CD4-positive, alpha-beta T cell treated with Interleukin-2 at 100 ng/mL for 4 hours (primary cell): ENCODE results near the gene GDF7.

Experiments
- DNase-seq: peaks from one replicate; pipeline ENCODE4 v3.0.0-alpha.2; 2020; ENCODE audit warnings: low spot score

The GDF7 gene

DNA sequence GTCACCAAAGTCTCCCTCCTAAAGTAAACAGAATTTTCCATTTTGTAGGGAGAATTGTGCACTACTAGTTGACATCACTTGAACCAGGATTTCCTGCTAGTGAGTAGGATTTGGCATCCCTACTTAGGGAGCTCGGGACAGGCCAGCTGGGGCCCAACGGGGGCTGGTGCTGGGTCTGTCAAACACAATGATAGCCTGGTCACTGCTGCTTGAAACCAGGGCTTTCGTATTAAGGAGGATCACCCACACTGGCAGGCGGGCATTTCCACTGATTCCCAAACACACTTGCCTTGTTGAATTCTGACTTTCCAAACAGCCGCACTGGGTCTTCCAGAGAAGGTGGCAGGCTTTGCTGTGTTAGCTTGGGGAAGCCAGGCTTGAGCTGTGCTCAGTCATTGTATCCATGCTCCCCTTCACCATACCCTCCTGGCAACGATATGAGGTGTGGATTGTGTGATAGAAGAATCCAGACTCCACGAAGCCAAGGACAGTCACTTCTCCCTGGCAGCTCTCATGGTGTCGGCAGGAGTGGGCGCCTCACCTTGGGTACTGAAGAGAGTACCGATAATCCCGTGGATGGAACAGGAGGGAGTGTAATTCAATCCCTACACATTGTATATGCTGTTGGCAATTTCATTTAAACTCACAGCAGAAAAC, 7.5 kb downstream of the GDF7 start:
- no peak for DNase-seq

DNA sequence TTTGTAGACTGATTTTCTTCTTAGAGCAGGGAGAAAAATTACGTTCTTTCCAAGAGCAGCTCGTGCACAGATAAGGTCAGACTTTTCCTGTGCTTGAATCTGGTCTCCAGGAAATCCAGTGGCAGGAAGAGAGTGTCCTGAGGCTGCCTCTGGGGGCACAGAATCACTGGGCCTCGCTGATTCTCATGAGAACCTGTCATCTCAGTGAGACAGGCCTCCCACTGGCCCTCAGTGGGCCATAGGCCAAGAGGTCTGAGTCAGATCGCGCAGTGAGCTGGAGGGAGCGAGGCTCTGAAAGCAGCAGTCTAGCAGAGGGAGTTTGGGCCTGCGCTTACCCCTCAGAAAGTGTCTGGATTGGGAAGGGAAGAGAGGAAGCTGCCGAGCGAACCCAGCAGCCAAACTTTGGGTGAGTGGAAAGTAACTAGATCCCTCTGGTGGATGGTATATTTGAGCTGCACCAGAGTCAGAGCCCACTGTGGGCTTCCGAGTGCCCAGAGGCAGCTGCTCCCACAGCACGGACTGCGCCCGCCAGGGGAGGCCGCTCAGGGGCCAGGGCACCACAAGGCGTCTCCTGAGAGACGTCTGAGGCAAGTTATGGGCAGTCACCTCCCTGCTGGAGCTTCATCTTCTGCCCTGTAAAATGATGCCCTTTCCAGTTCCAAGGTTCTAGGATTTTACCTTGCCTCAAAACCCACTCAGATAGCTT, 8.2 kb downstream of the GDF7 start:
- DNase-seq, result no peak

DNA sequence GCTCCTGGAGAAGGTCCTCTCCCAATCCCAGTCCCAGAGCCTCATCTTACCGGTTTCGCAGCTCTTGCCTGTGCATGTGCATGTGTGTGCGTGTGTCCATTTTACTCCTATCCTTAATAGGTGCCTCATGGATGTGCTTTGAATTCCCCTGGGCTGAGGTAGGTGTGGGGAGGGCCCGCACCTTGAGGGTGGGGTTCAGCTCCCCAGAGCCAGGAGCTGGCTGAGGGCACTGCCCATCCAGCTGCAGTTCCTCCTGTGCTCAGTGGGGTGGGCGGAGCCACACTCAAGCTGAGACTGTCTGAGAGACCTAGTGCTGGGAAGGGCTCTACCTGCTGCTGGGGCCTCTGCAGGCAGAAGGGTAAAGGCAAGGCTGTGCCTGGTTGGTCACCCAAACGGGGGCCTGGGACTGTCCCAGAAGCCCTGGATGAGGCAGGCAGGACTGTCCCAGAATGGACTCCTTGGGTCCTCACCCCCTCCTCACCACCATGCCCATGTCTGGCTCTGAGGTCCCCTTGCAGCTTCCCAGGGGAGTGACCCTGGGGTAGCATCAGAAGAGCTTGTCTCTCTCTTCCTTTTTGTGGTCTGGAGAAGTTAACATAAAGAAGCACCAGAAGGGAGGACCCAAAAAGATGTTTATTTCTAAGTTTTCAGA, 8.9 kb downstream of the GDF7 start:
- DNase-seq, result no peak

DNA sequence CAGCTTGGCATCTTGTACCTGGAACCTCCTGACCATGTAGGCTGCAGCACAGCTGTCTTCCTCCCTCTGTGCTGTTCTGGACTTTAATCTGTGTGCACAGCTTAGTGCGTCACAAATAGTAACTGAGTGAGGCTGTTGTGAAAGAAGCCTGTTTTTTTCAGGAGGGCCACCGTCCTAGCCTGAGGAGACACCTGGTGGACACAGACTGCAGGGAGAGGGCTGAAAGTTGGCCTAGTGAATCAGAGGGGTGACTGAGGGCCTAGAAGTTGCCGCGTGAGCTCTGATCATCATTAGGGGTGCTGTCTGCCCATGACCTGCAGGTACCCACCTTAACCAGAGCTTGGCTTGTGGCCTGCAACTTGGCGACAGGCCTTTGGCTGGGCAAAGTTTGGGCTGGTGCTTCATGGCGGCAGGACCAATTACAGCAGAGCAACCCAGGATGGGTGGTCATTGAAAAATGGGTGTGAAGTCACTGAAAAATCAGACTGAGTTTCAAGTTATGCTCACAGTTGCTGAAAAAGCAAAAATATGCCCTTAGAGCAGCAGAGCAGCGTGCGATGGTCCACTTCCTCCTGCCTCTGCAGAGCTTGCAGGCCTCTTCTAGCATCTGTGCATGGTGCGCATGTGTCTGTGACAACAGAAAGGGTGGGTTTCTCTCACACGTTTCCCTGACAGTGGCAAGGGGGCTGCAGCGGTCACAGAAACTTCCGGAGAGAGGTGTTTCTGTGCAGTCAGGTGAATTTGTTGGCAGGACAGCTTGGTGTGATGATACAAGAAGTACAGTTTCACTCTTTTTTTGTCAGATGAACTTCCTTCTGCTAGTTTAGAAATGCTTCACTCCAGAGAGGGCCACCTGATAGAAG, 9.6 kb downstream of the GDF7 start:
- DNase-seq, result no peak

DNA sequence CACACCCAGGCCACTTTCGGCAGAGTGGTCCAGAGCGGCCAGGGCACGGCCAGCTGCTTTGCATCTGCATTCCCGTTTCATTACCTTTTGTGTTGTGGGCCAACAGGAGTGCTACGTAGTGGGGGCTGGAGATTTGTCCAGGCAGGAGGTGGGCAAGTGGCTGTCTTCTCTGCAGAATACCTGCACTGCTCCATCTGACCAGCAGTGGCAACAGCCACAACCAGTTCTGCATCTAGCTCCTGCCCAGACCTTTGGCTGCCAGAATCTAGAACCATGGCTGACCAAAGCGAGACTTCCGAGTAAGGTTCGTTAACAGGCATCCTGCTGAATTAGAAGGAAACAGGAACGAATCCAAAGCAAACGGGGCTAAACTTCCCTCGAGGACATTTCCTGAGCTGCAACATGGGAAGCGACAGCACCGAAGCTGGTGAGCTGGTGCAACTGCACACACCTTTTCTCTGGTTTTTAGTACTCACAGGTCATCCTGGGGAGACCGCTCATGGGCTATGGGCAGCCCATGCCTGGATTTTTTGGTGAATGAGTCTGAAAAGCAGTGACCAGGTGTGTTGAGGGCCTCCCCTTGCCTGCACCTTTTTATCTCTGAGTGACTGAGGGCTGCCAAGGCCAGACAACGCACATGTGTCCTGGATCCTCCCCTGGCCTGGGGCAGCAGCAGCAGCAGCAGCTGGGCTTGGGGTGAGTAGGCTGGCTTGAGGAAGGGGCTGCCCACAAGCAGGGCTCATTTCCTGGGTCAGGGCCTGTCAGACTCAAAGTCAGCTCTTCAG, 10.5 kb downstream of the GDF7 start:
- no peak for DNase-seq

DNA sequence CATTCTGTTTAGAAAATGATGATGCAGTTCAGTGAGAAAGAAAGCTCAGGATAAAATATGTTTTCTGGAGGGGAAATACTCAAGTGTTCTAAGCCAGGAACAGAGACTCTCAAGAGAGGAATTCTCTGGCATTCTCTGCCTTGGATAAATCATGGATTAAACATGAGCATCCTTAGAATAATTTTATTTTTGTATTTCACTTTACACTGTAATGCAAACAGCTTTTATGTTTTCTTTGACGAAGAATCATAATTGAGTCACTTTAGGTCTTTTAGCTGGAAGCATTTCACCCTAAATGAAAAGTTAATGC, 11.1 kb downstream of the GDF7 start:
- DNase-seq, result no peak

DNA sequence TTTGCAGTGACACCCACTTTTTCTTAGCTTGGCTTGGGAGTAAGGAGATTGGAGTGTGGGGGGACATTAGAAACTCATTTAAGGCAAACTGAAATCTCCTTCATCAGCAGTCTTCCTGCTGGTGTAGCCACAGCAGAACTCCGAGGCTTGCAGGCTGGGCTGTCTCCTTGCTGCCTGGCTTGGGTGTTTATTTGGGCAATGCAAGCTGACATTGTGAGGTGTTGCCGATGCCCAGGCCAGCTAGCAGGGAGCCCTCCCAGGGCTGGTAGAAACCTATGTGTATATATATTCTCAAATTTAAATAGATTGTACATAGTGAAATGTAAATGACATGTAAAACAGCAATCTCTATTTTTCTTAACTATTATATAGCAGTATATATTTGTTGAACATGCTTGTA, 11.8 kb downstream of the GDF7 start:
- DNase-seq, result no peak

DNA sequence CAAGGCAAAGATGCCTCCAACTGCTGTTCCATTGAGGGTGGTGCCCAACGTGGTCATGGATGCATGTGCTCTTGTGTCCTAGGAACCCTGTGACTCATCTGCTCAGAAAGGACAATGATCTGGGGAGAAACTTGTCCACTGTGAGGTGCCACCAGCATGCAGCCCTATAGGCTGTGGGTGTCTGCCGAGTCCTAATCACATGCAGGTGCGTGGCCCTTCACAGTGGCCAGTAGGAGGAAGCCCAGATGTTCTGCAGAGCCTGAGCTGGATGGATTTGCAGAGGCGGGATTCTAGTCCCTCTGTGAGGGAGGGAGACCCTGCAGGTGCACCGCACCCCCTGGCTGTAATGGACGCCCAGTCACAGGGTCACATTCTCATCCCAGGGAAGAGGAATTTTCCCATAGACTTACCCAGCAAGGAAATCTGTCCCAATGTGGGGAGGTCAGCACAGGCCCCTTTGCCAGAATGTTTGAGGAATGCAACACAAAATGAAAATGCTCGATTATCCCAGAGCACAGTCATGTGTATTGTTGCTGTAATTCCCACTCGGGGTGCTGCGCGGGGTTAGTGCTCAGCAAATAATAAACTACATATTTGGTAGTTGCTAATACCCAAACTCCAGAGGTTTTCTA, 13.9 kb downstream of the GDF7 start:
- DNase-seq, result no peak

DNA sequence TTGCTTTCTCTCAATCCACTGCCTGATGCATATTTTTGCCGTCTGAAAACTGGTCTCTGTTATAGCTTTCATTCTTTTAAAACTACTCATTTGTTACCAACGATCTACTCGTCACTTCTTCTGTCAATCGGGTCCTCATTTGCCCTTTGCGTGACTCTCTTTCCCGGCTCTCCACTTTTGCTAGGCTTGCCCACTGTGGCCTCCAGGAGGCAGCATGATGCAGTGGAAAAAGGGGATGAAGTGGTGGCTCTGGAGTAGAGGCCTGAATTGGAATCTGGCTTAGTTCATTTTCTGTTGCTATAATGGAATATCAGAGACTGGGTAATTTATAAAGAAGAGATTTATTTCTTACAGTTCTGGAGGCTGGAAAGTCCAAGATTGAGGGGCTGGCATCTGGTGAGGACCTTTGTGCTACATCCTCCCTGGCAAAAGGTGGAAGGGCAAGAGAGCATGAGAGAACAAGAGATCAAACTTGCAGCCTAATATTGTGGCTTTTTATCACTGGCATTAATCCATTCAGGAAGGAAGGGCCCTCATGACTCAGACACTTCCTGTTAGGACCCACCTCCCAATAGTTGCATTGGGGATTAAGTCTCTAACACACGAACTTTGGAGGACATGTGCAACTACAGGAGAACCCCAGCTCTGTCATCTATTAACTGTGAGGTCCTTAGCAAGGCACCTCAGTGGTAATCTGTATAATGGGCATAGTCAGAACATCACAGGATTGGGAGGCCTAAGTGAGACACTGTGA, 15.4 kb downstream of the GDF7 start:
- DNase-seq, result no peak

DNA sequence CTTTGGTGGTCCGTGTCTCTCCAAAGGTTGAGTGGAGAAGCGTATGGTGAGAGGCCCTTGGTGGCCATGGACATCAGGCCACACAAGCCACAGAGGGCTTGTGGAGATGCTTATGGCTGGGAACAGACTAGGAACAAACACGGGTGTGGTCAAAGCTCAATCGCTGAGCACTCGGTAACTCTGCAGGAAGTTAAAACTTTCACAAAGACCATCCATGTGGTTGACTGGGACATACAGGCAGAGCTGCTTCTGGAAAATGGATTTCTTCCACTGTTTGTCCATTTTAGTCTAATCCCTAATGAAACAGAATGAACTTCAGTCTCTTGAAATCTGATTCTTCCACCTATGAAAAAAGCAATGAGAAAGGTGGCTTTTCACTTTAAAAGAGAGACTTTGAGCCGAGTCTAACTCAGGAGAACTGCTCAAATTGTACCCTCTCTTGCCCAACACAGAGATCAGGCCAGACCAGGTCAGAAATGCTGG, 17.7 kb downstream of the GDF7 start:
- DNase-seq, result no peak

DNA sequence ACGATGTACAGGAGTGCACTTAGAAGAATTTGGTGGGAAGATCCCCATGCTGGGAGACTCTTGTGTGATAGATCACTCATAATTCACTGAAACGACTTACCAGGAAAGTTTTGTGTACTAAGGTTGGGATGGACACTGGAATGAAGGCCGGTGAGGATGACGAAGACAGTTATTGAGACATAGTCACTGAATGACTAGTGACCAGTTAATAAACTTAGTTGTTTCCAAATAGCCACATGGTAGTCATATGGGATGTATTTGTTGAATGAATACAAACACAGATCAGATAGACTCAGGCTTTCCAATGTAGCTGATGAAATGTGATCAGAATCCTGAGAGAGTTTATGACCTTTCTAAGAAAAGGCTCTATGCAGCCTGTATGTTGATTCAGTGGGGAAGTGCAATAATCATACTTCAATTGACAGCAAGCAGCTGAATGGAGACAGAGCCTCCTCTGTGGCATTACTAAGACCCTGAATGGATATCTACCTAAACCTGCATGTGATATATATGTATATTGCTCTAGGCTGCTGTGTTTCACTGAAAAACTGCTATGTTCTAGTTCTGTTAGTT, 20.4 kb downstream of the GDF7 start:
- no peak for DNase-seq

DNA sequence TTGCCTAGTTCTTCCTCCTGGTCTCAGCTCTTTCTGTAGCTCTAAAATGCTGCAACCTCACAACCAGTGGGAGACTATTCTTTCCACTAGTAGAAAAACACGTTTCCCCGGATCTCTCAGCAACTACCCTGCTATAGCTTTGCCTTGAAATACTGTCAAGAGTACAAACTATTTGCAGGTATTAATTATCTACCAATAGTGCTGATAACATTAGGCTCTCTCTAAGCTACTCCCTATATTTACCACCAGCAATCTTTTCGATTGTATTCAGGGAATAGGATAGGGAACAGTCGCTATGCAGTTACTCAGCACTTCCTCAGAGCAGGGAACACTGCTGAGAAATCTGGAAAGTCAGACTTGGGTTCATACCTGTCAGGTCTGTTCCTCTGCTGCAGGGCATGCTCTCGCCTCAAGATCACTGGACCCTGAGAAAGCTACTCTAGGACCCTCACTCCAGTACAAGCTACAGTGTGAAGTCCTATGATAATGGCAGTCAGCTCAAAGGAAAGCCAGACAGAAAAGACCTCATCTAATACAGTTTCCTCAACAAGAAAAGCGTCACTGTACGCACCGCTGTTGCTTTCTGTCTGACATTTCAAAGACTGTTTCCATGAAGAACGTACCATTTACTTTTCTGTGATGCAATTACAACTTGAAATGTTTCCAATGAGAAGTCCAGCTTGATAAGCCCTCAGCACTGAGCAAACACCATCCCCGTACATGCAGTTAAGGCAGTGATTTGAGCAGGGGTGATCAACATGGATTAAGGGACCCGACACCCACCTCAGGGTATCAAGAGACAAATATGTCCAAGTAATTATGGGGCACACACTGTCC, 22.7 kb downstream of the GDF7 start:
- DNase-seq, result no peak

DNA sequence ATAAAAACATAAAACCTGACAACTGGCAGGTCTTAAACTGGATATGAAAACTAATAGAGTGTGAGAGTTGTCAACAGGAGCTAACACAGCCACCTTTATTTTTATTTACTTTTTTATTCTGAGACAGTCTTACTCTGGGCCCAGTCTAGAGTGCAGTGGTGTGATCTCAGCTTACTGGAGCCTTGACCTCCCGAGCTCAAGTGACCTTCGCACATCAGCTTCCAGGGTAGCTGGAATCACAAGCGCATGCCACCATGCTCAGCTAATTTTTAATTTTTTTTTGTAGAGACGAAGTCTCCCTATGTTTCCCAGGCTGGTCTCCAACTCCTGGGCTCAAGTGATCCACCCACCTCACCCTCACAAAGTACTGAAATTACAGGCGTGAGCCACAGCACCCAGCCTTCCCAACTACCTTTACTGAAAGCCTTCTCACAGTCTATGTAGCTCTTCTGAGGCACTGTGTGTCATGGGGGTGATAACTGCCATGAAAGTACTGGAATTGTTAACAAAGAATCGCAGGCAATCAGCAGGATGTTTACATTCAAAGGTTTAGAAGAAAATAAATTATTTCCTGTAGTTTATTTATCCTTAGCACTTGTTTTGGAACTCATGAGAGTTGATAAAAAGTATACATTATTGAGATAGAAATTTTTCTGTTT, 24.3 kb downstream of the GDF7 start:
- DNase-seq, result no peak

DNA sequence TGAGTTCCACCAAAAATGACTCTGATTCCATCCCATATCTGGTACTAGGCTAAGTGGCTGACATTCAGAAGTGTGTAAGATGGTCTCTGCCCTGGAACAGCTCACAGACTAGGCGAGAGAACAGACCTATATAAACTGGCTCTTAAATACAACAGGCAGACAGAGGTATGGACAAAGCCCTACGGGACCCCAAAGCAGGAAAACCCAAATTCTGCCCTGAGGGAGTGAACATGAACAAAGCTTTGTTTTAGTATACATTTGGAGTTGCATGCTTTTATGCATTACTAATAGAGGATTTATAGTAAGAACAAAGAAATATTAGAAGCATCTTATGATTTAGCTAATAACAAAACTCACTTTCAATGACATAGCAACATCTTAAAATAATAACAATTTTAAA, 25.1 kb downstream of the GDF7 start:
- DNase-seq, result no peak

DNA sequence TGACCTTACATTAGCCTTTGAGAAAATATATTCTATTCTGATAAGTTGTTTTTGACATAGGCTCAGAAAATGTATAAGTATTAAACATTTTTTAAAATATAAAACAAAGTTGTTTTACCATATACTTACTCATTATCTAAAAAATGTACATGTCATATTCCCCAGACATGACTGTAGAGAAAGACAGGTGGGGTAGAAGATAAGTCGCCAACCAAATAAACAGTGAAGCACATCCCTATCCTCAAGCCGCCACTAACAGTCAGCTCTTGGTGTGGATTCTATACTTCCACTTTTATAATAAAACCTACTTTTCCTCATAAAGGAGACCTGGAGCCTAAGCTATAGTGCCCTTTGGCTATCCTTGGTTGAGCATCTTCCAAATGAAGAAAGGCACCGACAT, 26.4 kb downstream of the GDF7 start:
- DNase-seq, result no peak

DNA sequence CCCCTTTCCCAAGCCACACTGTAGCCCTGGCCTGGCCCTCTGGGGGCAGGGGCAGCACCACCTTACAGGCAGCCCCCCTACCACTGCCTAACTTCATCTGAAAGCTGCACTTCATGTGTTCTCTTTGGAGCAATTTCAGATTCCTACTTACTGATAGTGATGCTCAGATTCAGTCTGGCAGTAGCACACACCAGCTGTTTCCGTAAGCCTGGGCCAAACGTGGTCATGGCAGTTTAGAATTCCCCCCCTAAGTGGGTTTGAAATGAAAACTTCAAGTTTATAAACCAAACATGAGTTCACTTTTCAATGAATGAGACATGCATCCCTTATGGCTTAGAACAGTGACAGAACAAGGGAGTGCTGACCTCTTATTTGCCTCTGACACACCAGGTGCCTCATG, 29.4 kb downstream of the GDF7 start:
- DNase-seq, result no peak

DNA sequence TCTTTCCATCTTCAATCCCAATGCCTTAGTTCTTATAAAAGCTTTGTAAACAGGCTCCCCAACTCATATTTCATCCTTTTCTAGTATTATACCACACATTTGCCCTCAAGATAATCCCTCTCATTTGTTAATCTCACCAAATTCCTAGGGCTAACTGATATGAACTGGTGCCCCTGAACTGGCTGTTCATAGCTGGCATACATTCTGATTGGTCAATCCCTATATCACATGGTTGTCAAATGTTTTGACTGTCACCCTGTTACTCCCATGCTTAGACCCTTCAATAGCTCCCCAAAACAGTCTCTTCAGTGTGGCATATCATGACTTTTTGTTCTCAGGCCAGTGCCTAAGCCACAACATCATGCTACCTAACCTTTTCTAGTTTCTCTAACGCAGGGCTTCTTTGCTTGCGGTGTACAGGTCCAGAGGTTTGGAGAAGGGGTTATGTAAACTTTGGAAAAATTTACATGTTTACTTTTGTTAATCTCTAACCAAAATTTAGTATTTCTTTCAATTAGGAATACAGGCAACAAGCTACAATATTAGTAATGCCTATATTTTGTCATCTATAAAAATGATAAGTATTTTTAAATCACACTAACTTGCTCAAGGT, 30.5 kb downstream of the GDF7 start:
- DNase-seq, result no peak

DNA sequence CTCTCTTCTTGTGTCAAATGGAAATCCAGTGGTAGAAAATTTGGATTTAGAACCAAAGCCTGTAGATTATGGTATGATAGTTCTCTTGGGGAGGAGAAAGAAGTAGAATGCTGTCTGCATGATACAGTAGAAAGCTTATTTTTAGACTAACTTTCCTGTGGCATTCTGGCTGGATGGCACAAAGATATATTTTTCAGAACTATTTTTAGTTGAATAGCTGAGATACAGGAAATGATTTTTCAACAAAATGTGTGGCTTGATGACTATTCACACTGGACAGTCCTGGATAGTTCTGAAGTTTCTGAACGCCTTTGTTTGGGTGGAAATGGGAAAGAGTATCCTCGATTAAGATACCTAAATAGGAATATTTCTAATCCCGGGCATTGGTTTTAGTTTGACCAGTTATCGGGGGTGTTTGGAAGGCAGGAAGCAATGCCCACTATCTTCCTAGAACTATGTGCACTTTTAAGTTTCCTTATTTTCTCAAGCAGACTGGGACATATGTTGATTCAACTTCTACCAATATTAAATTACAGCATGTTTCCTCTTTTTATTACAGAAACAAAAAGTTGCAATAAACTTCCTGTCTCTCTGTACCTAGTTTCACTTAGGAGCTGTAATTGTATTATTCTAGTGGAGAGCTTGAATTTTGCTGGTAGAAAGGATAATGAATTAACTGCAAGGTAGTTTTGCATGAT, 32.1 kb downstream of the GDF7 start:
- DNase-seq, result no peak
